Glutamatergic neuron (in vitro differentiated cells): ENCODE results near the gene ANO9. TPM values are rescaled to one million over a fixed set of nuclear protein-coding genes. Genes with fewer than 3 reads are reported as not detected.
"Not testable (repeated sequence)": the region's sequence is repeated elsewhere in the genome, so short reads cannot be mapped to it uniquely, and the experiment has no call there.

ENCODE experiments used
- DNase-seq: peaks from one replicate; pipeline ENCODE4 v3.0.0; 2022
- H3K27ac Mint-ChIP-seq: one replicate; pipeline ENCODE4 v1.8.0; 2020; ENCODE audit warnings: mild to moderate bottlenecking, mixed read lengths, inconsistent platforms; ENCODE audit not compliant: unreplicated experiment
- H3K27me3 Mint-ChIP-seq: one replicate; pipeline ENCODE4 v1.8.0; 2020; ENCODE audit warnings: mild to moderate bottlenecking, moderate library complexity, mixed read lengths, inconsistent platforms; ENCODE audit not compliant: unreplicated experiment
- H3K36me3 Mint-ChIP-seq: one replicate; pipeline ENCODE4 v1.8.0; 2020; ENCODE audit warnings: mild to moderate bottlenecking, mixed read lengths, inconsistent platforms; ENCODE audit not compliant: unreplicated experiment
- H3K4me1 Mint-ChIP-seq: one replicate; pipeline ENCODE4 v1.8.0; 2020; ENCODE audit warnings: mild to moderate bottlenecking, low read depth, mixed read lengths, inconsistent platforms; ENCODE audit not compliant: unreplicated experiment
- H3K4me3 Mint-ChIP-seq: one replicate; pipeline ENCODE4 v1.8.0; 2020; ENCODE audit warnings: mild to moderate bottlenecking, mixed read lengths, inconsistent platforms; ENCODE audit not compliant: unreplicated experiment
- H3K9me3 Mint-ChIP-seq: one replicate; pipeline ENCODE4 v1.8.0; 2020; ENCODE audit warnings: mild to moderate bottlenecking, moderate library complexity, mixed read lengths, inconsistent platforms; ENCODE audit not compliant: unreplicated experiment
- total RNA-seq: library from RNA; stranded (reverse); fragmentation: NEBNext Ultra II Directional; extraction: Animal tissue kit (Norgen Biotek cat#: 25700); gene quantifications from one replicate; pipeline ENCODE4 v1.2.1, GENCODE V29; 2021; ENCODE audit not compliant: unreplicated experiment
- TF ChIP-seq, protein P1 (sequence below): fragments of 200-600 bp; sonication (generic); IDR thresholded peaks from one replicate; pipeline ENCODE4 v1.5.0; 2021; ENCODE audit not compliant: partially characterized antibody, unreplicated experiment

Gene ANO9
- total RNA-seq, 1 donor from 2014 or later: 1.8 TPM

- no peak for DNase-seq
- H3K4me3 Mint-ChIP-seq: no peak overlapping the region
- H3K9me3 Mint-ChIP-seq: peaks cover 13% of the 10 kb centered on the region
- H3K27me3 Mint-ChIP-seq: peaks cover 7% of the 10 kb centered on the region
- peaks cover 17% of the 10 kb centered on the region for H3K36me3 Mint-ChIP-seq
- TF ChIP-seq, protein P1, sequence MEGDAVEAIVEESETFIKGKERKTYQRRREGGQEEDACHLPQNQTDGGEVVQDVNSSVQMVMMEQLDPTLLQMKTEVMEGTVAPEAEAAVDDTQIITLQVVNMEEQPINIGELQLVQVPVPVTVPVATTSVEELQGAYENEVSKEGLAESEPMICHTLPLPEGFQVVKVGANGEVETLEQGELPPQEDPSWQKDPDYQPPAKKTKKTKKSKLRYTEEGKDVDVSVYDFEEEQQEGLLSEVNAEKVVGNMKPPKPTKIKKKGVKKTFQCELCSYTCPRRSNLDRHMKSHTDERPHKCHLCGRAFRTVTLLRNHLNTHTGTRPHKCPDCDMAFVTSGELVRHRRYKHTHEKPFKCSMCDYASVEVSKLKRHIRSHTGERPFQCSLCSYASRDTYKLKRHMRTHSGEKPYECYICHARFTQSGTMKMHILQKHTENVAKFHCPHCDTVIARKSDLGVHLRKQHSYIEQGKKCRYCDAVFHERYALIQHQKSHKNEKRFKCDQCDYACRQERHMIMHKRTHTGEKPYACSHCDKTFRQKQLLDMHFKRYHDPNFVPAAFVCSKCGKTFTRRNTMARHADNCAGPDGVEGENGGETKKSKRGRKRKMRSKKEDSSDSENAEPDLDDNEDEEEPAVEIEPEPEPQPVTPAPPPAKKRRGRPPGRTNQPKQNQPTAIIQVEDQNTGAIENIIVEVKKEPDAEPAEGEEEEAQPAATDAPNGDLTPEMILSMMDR: no peak
- no peak overlapping the region for H3K27ac Mint-ChIP-seq
- no peaks in the 10 kb centered on the region for H3K4me1 Mint-ChIP-seq
Observed at GRCh38 chr11:390175-390574, 51.6 kb downstream of the ANO9 start.

GRCh38 chr11:389369-389768, 52.4 kb downstream of the ANO9 start:
- not testable (repeated sequence) for H3K27ac Mint-ChIP-seq, H3K4me3 Mint-ChIP-seq

DNA sequence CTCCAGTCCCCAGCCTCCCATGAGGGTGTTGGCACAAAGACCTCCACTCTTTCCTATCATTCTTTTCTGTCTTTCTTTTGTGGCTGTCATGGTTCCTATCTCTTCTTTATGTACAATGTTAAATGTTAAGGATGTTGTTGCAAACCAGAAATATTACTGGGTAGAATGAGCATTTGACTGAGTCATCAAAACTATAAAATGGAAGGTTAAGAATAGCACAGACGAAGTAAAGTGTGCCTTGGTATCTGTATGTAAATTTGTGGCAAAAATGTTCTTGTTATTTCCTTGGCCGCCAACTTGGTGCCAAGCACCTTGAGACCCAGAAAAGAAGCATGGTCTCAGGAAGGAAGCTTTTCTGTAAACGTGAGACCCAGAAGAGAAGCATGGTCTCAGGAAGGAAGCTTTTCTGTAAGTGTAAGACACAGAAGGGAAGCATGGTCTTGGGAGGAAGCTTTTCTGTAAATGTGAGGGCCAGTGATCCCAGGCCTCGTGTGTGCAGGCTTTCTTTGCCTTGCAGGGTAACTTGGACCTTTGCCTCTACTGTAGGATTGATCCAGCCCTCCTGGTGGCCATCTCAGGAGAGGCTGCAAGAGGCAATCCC, 54.5 kb downstream of the ANO9 start:
- Mint-ChIP-seq H3K4me3 (no peak overlapping the region), H3K36me3 (peaks cover 25% of the 10 kb centered on the region), H3K9me3 (peaks cover 20% of the 10 kb centered on the region), H3K27ac (no peak overlapping the region), H3K4me1 (peaks cover 5% of the 10 kb centered on the region), H3K27me3 (peaks cover 10% of the 10 kb centered on the region)
- TF ChIP-seq, protein P1: no peak
- no peak for DNase-seq

More at GRCh38 chr11:389369-389768, 52.4 kb downstream of the ANO9 start:
- Mint-ChIP-seq H3K9me3 (peaks cover 13% of the 10 kb centered on the region), H3K36me3 (peaks cover 17% of the 10 kb centered on the region)
- not testable (repeated sequence) for DNase-seq, H3K4me1 Mint-ChIP-seq, H3K27me3 Mint-ChIP-seq

DNA sequence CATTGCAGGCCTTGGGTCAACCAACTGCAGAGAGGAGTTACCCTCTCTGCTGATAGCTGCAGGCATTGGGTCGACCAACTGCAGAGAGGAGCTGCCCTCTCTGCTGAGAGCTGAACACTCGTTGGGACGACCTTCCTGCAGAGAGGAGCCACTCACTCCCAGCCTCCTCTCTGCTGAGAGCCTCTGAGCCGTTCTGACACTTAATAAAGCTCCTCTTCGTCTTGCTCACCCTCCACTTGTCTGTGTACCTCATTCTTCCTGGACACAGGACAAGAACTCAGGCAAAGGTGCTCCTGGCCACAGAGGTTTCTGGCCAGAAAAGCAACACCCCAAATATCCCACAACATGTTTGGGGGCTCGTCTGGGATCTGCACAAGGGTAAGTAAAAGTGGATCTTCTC, 55.3 kb downstream of the ANO9 start:
- Mint-ChIP-seq H3K36me3 (peaks cover 25% of the 10 kb centered on the region), H3K27me3 (peaks cover 13% of the 10 kb centered on the region), H3K4me3 (no peak overlapping the region), H3K9me3 (peaks cover 24% of the 10 kb centered on the region), H3K27ac (no peak overlapping the region), H3K4me1 (peaks cover 5% of the 10 kb centered on the region)
- TF ChIP-seq, protein P1: no peak
- DNase-seq: no peak

DNA sequence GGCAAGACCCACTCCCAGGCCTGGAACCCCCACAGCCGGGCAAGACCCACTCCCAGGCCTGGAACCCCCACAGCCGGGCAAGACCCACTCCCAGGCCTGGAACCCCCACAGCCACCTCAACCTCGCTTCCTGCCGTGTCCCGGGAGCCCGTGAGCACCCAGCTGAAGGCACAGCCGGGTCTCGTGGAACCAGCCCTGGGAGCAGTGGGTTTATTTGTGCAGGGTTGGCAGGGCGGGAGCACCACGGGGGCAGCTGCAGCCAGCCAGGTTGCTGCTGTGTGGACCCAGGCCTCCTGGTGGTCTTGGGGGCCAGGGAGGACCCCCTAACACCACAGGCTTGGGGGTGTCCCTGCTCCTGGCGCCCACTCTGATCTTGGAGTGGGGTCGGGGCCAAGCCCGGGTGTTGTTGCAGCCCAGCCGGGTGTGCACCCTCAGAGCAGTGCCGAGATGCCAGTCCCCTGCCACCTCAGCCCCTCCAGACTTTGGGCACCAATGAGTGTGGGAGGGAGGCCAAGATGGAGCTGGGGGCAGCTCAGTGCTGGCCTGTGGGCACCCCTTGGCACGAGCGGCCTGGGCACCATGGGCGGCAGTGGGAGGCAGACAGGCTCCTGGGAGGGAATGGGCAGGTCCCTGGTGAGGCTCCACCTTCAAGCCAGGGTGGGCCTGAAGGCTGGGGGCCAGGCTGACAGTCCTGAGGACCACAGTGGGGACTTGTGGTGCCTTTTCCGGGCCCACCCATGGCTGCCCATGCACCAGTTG, 56.0 kb downstream of the ANO9 start:
- TF ChIP-seq, protein P1: no peak
- Mint-ChIP-seq H3K27me3 (peaks cover 11% of the 10 kb centered on the region), H3K9me3 (peaks cover 22% of the 10 kb centered on the region), H3K27ac (no peak overlapping the region), H3K4me1 (peaks cover 5% of the 10 kb centered on the region), H3K4me3 (no peak overlapping the region), H3K36me3 (peaks cover 25% of the 10 kb centered on the region)
- DNase-seq: no peak
